Neural progenitor cell (in vitro differentiated cells): ENCODE data around the gene EXOSC9. TPM values are rescaled to one million over a fixed set of nuclear protein-coding genes. Genes with fewer than 3 reads are reported as not detected.

Experiments used
- DNase-seq: peaks from one replicate; pipeline ENCODE4 v3.0.0-alpha.2; 2016; ENCODE audit warnings: low spot score
- H2AFZ ChIP-seq: fragments of 200-600 bp; sonication (generic); replicated peaks from 2 replicates; pipeline ENCODE4 v1.6.1; 2016; ENCODE audit warnings: antibody characterized with exemption
- H3F3A ChIP-seq: fragments of 200-600 bp; sonication (generic); 2 replicates; pipeline ENCODE4 v1.6.1; 2016; ENCODE audit warnings: antibody characterized with exemption, low read depth
- H3K27ac ChIP-seq: fragments of 200-600 bp; sonication (generic); 2 replicates; pipeline ENCODE4 v1.5.1; 2016; ENCODE audit warnings: mild to moderate bottlenecking
- H3K27me3 ChIP-seq: fragments of 200-600 bp; sonication (generic); 2 replicates; pipeline ENCODE4 v1.6.1; 2016; ENCODE audit warnings: mild to moderate bottlenecking, moderate library complexity
- H3K36me3 ChIP-seq: fragments of 200-600 bp; sonication (generic); 2 replicates; pipeline ENCODE4 v1.5.1; 2016
- H3K4me1 ChIP-seq: fragments of 200-600 bp; sonication (generic); 2 replicates; pipeline ENCODE4 v1.6.1; 2016; ENCODE audit warnings: mixed run types
- H3K4me2 ChIP-seq: fragments of 200-600 bp; sonication (generic); 2 replicates; pipeline ENCODE4 v1.6.1; 2016
- H3K4me3 ChIP-seq: fragments of 200-600 bp; sonication (generic); 2 replicates; pipeline ENCODE4 v1.5.1; 2016
- H3K79me2 ChIP-seq: fragments of 200-600 bp; sonication (generic); 2 replicates; pipeline ENCODE4 v1.6.1; 2016; ENCODE audit warnings: low read depth
- H3K9ac ChIP-seq: fragments of 200-600 bp; sonication (generic); 2 replicates; pipeline ENCODE4 v1.6.1; 2016
- H3K9me3 ChIP-seq: fragments of 200-600 bp; sonication (generic); 2 replicates; pipeline ENCODE4 v1.5.1; 2016; ENCODE audit warnings: low read depth
- H4K20me1 ChIP-seq: fragments of 200-600 bp; sonication (generic); 2 replicates; pipeline ENCODE4 v1.6.1; 2016; ENCODE audit warnings: low read depth
- H3K27ac Mint-ChIP-seq: 3 replicates; pipeline ENCODE4 v1.8.0; 2021; ENCODE audit warnings: mixed read lengths
- H3K27me3 Mint-ChIP-seq: 2 replicates; pipeline ENCODE4 v1.8.0; 2022; ENCODE audit warnings: low read depth, mild to moderate bottlenecking, inconsistent platforms, moderate library complexity, mixed read lengths; ENCODE audit not compliant: insufficient read depth
- H3K36me3 Mint-ChIP-seq: 3 replicates; pipeline ENCODE4 v1.8.0; 2021; ENCODE audit warnings: mixed read lengths
- H3K4me1 Mint-ChIP-seq: 3 replicates; pipeline ENCODE4 v1.8.0; 2021; ENCODE audit warnings: mixed read lengths
- H3K4me3 Mint-ChIP-seq: 3 replicates; pipeline ENCODE4 v1.8.0; 2021; ENCODE audit warnings: mild to moderate bottlenecking, moderate library complexity, mixed read lengths
- H3K9me3 Mint-ChIP-seq: 3 replicates; pipeline ENCODE4 v1.8.0; 2020; ENCODE audit warnings: mixed read lengths
- CTCF ChIP-seq: fragments of 200-600 bp; sonication (generic); IDR thresholded peaks from 2 replicates; pipeline ENCODE4 v1.5.1; 2017; ENCODE audit warnings: antibody characterized with exemption, mild to moderate bottlenecking
- EZH2 ChIP-seq: fragments of 200-600 bp; sonication (generic); IDR thresholded peaks from 2 replicates; pipeline ENCODE4 v1.6.1; 2017; ENCODE audit warnings: antibody characterized with exemption, mild to moderate bottlenecking, moderate library complexity
- EZH2phosphoT487 ChIP-seq: fragments of 200-600 bp; sonication (generic); IDR thresholded peaks from 2 replicates; pipeline ENCODE4 v1.6.1; 2017; ENCODE audit warnings: antibody characterized with exemption
- total RNA-seq: library from RNA; depleted of rRNA; stranded (reverse); fragments of >200 nt; gene quantifications from 2 replicates; pipeline ENCODE4 v1.2.3, GENCODE V29; 2015; ENCODE audit warnings: low replicate concordance

The EXOSC9 gene
- total RNA-seq, 1 donor from 2014 or later, result 115 TPM

- H3K36me3 Mint-ChIP-seq, result no peaks in the 10 kb centered on the region
- Histone ChIP-seq H3K36me3 (no peaks in the 10 kb centered on the region), H3K4me1 (no peaks in the 10 kb centered on the region), H4K20me1 (no peaks in the 10 kb centered on the region), H3K27ac (no peak overlapping the region), H3K9ac (no peak overlapping the region), H3F3A (no peaks in the 10 kb centered on the region), H3K4me2 (no peak overlapping the region), H3K27me3 (no peaks in the 10 kb centered on the region), H3K4me3 (no peak overlapping the region), H3K9me3 (no peaks in the 10 kb centered on the region), H2AFZ (peak overlapping the region; percentile 42), H3K79me2 (no peaks in the 10 kb centered on the region)
- H3K4me3 Mint-ChIP-seq, result no peak overlapping the region
- H3K4me1 Mint-ChIP-seq, result no peaks in the 10 kb centered on the region
- TF ChIP-seq CTCF (no peak), EZH2phosphoT487 (no peak), EZH2 (no peak)
- no peak overlapping the region for H3K27ac Mint-ChIP-seq
- no peak for DNase-seq
- H3K27me3 Mint-ChIP-seq, result peaks cover 2% of the 10 kb centered on the region
- H3K9me3 Mint-ChIP-seq, result no peaks in the 10 kb centered on the region
These were observed 12.2 kb upstream of the EXOSC9 start for GRCh38 chr4:121788896-121789295.

DNA sequence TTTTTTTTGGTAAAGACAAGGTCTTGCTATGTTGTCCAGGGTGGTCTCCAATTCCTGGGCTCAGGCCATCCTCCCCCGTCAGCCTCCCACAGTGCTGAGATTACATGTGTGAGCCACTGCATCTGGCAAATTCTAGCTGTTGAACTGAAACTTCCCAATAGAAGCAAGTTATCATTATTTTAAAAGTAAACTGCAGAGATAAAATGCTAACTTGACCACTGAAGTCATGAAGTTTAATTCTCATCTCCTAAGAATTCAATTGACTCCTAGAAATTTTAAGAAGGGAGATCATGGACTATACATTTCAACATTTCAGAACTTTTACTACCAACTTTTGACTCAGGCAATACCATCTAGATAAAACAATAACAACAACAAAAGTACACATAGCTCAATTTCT, 11.7 kb upstream of the EXOSC9 start:
- Mint-ChIP-seq H3K4me1 (no peaks in the 10 kb centered on the region), H3K9me3 (no peaks in the 10 kb centered on the region), H3K27me3 (peaks cover 2% of the 10 kb centered on the region), H3K36me3 (no peaks in the 10 kb centered on the region), H3K4me3 (no peak overlapping the region), H3K27ac (no peak overlapping the region)
- no peak overlapping the region for H3K4me2 ChIP-seq
- H3F3A ChIP-seq, result no peaks in the 10 kb centered on the region
- H3K27ac ChIP-seq, result no peak overlapping the region
- H3K79me2 ChIP-seq, result no peaks in the 10 kb centered on the region
- H3K4me1 ChIP-seq, result no peaks in the 10 kb centered on the region
- no peak overlapping the region for H2AFZ ChIP-seq
- DNase-seq, result no peak
- H4K20me1 ChIP-seq, result no peaks in the 10 kb centered on the region
- H3K27me3 ChIP-seq, result no peaks in the 10 kb centered on the region
- H3K4me3 ChIP-seq, result no peak overlapping the region
- H3K9me3 ChIP-seq, result no peaks in the 10 kb centered on the region
- H3K36me3 ChIP-seq, result no peaks in the 10 kb centered on the region
- TF ChIP-seq EZH2phosphoT487 (no peak), EZH2 (no peak), CTCF (no peak)
- no peak overlapping the region for H3K9ac ChIP-seq

GRCh38 chr4:121789960-121790829, 10.9 kb upstream of the EXOSC9 start:
- no peaks in the 10 kb centered on the region for H4K20me1 ChIP-seq
- no peaks in the 10 kb centered on the region for H3K4me1 Mint-ChIP-seq
- H3K27ac Mint-ChIP-seq, result no peak overlapping the region
- no peak overlapping the region for H3K4me2 ChIP-seq
- H3K27ac ChIP-seq, result no peak overlapping the region
- H2AFZ ChIP-seq, result no peak overlapping the region
- H3K27me3 Mint-ChIP-seq, result peaks cover 2% of the 10 kb centered on the region
- no peaks in the 10 kb centered on the region for H3K79me2 ChIP-seq
- no peaks in the 10 kb centered on the region for H3K9me3 ChIP-seq
- no peaks in the 10 kb centered on the region for H3K36me3 ChIP-seq
- H3F3A ChIP-seq, result no peaks in the 10 kb centered on the region
- no peaks in the 10 kb centered on the region for H3K36me3 Mint-ChIP-seq
- no peaks in the 10 kb centered on the region for H3K27me3 ChIP-seq
- H3K4me1 ChIP-seq, result no peaks in the 10 kb centered on the region
- no peak for TF ChIP-seq CTCF
- no peak for TF ChIP-seq EZH2phosphoT487
- TF ChIP-seq EZH2, result no peak
- no peak overlapping the region for H3K4me3 Mint-ChIP-seq
- no peak for DNase-seq
- no peak overlapping the region for H3K9ac ChIP-seq
- H3K9me3 Mint-ChIP-seq, result no peaks in the 10 kb centered on the region
- H3K4me3 ChIP-seq, result no peak overlapping the region
